MM.1S (cell line): ENCODE measurements around the gene ALPK3.

Experiments used
- CTCF ChIP-seq: fragments of 300-600 bp; sonication (generic); IDR thresholded peaks from 2 replicates; pipeline ENCODE4 v1.5.1; 2016; ENCODE audit warnings: antibody characterized with exemption, low read length, mixed read lengths
- EZH2phosphoT487 ChIP-seq: fragments of 300-600 bp; sonication (generic); IDR thresholded peaks from 2 replicates; pipeline ENCODE4 v1.6.1; 2018; ENCODE audit warnings: antibody characterized with exemption, low read length

GRCh38 chr15:84795186-84795585 lies 22.0 kb upstream of the ALPK3 start:
- TF ChIP-seq CTCF, result no peak
- TF ChIP-seq EZH2phosphoT487, result no peak
